Fibroblast of villous mesenchyme (primary cell): ENCODE data around the gene AFF3. TPM values are rescaled to one million over a fixed set of nuclear protein-coding genes. Genes with fewer than 3 reads are reported as not detected.

Experiments
- DNase-seq: peaks from one replicate; pipeline ENCODE4 v3.0.0-alpha.2; 2010; ENCODE audit warnings: low read depth
- H3K4me3 ChIP-seq: 2 replicates; pipeline ENCODE4 v1.5.1; 2011; ENCODE audit warnings: low read depth, mild to moderate bottlenecking, low read length
- total RNA-seq: library from RNA; depleted of rRNA; stranded (reverse); fragments of >200 nt; gene quantifications from 2 replicates; pipeline ENCODE4 v1.2.3, GENCODE V29; 2012
- TF ChIP-seq, protein P1 (sequence below): IDR thresholded peaks from 2 replicates; pipeline ENCODE4 v1.5.1; 2012; ENCODE audit warnings: low read depth, mild to moderate bottlenecking, low read length; ENCODE audit not compliant: insufficient read depth

The AFF3 gene
- total RNA-seq, 1 donor = 19.4 TPM

DNA sequence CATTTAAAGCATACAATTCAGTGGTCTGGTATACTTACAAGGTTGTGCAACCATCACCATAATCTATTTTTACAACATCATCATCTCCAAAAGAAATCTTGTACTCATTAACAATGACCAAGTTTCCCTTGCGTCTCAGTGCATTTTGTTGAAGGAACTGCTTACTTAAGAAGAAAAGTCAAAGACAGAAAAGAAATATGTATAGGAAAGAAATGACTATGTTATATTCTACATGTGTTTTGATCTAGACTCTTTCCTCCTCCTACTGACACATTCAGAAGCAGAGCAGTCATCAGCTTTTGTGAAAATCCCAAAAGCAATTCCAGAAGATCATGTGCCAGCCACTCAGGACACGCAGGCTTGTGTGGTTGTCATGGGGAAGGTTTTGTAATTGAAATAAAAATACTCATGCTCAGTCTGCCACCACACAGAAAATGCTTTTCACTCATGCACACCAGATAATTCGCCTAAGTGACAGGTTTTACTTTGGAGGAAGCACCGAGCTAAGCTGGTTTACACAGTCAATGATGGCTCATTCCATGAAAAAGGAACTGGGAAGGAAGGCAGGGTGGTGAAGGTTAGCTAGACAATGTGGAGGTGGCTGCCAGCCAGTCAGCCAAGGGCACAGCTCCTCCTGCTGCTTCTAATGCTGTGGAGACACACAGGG lies 494.1 kb downstream of the AFF3 start:
- peak; percentile 43 for DNase-seq
- no peak overlapping the region for H3K4me3 ChIP-seq
- TF ChIP-seq, protein P1, sequence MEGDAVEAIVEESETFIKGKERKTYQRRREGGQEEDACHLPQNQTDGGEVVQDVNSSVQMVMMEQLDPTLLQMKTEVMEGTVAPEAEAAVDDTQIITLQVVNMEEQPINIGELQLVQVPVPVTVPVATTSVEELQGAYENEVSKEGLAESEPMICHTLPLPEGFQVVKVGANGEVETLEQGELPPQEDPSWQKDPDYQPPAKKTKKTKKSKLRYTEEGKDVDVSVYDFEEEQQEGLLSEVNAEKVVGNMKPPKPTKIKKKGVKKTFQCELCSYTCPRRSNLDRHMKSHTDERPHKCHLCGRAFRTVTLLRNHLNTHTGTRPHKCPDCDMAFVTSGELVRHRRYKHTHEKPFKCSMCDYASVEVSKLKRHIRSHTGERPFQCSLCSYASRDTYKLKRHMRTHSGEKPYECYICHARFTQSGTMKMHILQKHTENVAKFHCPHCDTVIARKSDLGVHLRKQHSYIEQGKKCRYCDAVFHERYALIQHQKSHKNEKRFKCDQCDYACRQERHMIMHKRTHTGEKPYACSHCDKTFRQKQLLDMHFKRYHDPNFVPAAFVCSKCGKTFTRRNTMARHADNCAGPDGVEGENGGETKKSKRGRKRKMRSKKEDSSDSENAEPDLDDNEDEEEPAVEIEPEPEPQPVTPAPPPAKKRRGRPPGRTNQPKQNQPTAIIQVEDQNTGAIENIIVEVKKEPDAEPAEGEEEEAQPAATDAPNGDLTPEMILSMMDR = no peak

DNA sequence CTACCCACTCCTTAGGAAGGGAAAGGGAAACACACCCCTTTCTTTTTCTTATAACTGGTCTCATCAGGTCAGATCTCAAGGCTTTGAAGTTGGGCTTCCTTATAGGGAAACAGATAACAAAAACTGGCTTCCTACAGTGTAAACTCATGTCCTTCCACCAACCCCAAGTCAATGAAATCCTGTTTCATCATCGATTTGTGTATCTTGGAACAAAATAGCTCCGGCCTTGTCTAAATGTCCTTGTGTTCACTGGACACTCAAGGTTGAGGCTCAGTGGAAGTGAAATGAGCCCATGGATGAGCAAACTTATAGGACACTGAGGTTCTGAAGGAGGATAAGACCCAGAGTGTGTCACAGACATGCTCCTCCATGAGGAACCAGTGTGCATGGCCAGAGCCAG lies 496.4 kb downstream of the AFF3 start:
- TF ChIP-seq, protein P1 = no peak
- no peak for DNase-seq
- no peak overlapping the region for H3K4me3 ChIP-seq

DNA sequence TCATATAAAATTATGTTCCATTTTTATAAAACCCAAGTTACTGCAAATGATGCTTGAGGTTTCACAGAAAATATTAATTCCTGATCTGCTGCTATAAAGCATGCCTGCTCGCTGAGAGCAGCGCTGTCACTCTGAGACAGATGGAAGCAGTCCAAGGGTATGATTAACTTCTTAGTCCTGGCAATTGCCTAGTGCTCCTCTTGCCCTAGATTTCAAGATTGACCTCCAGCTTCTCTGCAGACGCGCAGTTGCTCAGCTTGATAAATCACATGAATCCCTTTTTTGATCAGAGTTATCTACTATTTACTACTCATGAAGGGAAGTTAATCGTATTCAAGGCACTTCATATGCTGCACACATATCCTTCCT lies 498.0 kb downstream of the AFF3 start:
- H3K4me3 ChIP-seq = no peak overlapping the region
- TF ChIP-seq, protein P1 = no peak
- no peak for DNase-seq

DNA sequence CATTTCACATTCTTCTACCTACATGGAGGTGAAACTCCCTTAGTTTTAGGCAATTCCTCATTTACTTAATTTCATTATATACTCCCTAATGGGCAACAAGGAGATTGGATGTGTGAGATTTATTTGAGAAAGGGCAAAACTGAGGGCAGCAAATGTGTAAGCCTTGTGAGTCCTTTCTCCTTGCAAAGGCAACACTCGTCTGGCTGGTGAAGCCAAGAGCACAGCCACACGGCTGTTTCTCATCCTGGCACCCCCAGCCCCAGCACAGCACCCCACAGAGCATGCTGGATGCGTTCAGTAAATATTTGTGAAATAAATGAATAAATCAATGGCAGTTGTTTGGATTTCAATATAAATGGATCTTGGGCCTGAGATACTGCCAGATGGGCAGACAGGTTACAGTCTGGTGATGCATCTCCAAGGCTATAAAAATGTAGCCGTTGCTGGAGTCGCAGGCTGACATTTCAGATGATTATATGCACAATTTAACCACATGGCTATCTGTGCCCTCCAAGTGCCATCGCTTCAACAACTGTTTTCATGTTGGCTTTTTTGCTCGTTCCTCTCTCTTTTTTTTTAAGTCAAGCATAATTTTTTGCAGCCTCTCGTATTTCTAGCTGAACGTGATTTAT lies 498.5 kb downstream of the AFF3 start:
- H3K4me3 ChIP-seq = no peak overlapping the region
- TF ChIP-seq, protein P1 = no peak
- DNase-seq = no peak

DNA sequence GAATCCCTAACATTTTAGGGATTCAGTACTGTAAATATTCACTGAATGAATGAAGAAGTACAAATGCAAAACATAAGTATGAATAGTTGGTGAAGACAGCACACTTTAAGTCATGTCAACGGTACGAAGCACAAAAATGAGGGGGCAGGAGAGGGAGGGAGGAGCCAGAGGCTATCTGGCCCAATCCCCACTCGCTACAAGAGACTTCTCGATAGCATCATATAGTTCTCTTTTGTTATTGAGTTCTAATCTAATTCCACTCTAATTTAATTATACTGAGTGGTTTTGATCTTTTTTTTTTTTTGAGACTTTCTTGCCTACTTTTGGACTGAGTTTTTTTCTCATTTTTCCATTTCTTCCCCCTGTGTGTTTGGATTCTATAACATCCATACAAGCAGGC lies 500.4 kb downstream of the AFF3 start:
- TF ChIP-seq, protein P1 = no peak
- no peak overlapping the region for H3K4me3 ChIP-seq
- DNase-seq = no peak

DNA sequence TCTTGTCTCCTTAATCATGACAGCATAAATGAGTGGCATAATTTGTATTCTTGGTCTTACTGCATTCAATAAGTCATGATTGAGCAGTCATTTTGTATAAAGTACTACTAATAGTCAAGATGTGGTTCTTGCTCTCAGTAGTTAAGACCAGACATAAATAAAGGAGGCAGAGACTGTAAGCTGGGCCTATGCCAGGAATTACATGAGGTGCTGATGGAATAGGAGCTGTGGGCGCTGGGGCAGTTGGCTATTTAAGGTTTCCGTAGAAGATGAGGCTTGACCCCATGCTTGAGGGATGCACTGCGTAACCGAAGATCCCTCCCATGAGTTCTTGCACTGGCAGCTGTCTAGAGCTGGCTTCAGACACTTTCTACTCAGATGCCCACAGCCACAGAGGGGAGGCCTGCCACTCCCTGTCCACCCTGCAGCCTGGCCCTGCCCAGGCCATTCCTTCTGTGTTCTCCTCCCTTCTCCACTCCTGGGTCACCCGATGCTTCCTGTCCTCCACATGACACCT lies 501.7 kb downstream of the AFF3 start:
- TF ChIP-seq, protein P1 = no peak
- H3K4me3 ChIP-seq = no peak overlapping the region
- no peak for DNase-seq
